Esophagus muscularis mucosa (tissue), 3 donors: Measurements from ENCODE around the gene DMD.

Source experiments
- CTCF ChIP-seq, 3 experiments: fragments of 200-600 bp in 2 of 3; fragments of 450-650 bp in 1 of 3; sonication (generic) in 2 of 3; IDR thresholded peaks; one replicate each; pipeline ENCODE4 v1.5.1; 2017 to 2019; ENCODE audit warnings: antibody characterized with exemption in 3 of 3, mild to moderate bottlenecking in 2 of 3, moderate library complexity in 1 of 3
- POLR2A ChIP-seq: fragments of 450-650 bp; IDR thresholded peaks from one replicate; pipeline ENCODE4 v1.6.1; 2017; ENCODE audit warnings: antibody characterized with exemption, moderate library complexity, mild to moderate bottlenecking, low read depth

- TF ChIP-seq CTCF (IDR thresholded peaks at IDR 0.05) (no peak), POLR2A (no peak)
These were observed 1200.4 kb downstream of the DMD start for GRCh38 chrX:32010948-32011347.
